K562 (cell line): Measurements from ENCODE around the gene AKT1. TPM values are rescaled to one million over a fixed set of nuclear protein-coding genes. Genes with fewer than 3 reads are reported as not detected.

Experiments used
- BDP1 ChIP-seq: IDR thresholded peaks from 3 replicates; pipeline ENCODE4 v1.6.1; 2011; ENCODE audit not compliant: insufficient read length, insufficient read depth
- CEBPB ChIP-seq: fragments of 450-650 bp; IDR thresholded peaks from 2 replicates; pipeline ENCODE4 v1.6.1; 2016; ENCODE audit warnings: missing genetic modification characterization, missing compliant biosample characterization
- CREM ChIP-seq: IDR thresholded peaks from 2 replicates; pipeline ENCODE4 v1.6.1; 2014; ENCODE audit warnings: antibody characterized with exemption, low read depth
- EP300 ChIP-seq: IDR thresholded peaks from 2 replicates; pipeline ENCODE4 v1.6.1; 2012; ENCODE audit warnings: low read length, improper control_type of control experiment
- ILK ChIP-seq: fragments of 450-650 bp; IDR thresholded peaks from 2 replicates; pipeline ENCODE4 v1.6.1; 2016; ENCODE audit warnings: missing genetic modification characterization, low read depth, mild to moderate bottlenecking, missing compliant biosample characterization, moderate library complexity, borderline replicate concordance
- PCBP1 ChIP-seq: fragments of 200-400 bp; formaldehyde crosslinking; IDR thresholded peaks from 2 replicates; pipeline ENCODE4 v1.6.1; 2018; ENCODE audit warnings: mild to moderate bottlenecking, low read depth, low read length; ENCODE audit not compliant: poor library complexity, severe bottlenecking
- POLR2AphosphoS5 ChIP-seq: IDR thresholded peaks from 2 replicates; pipeline ENCODE4 v1.6.1; 2011; ENCODE audit warnings: mild to moderate bottlenecking, low read depth, low read length, moderate library complexity; ENCODE audit not compliant: control insufficient read depth, insufficient read depth
- PRMT5 ChIP-seq: sonication (generic); formaldehyde crosslinking; IDR thresholded peaks from 2 replicates; pipeline ENCODE4 v1.5.0; 2020; ENCODE audit warnings: missing genetic modification reagents
- TAF15 ChIP-seq: fragments of 200-400 bp; formaldehyde crosslinking; IDR thresholded peaks from 2 replicates; pipeline ENCODE4 v1.6.1; 2017; ENCODE audit warnings: mild to moderate bottlenecking, low read depth, low read length, moderate library complexity
- ZNF830 ChIP-seq: fragments of 250-450 bp; sonication (Bioruptor Pico); IDR thresholded peaks from 2 replicates; pipeline ENCODE4 v1.5.0; 2021; ENCODE audit warnings: mild to moderate bottlenecking
- polyA plus RNA-seq, 8 experiments: library from polyadenylated mRNA; depleted of rRNA in 4 of 8; stranded (reverse) in 5 of 8; unstranded in 3 of 8; fragments of >200 nt; fragmentation: Nextera tagmentation in 2 of 8; fragmentation: Illumina TruSeq in 1 of 8; extraction: Ambion mirVana in 2 of 8; extraction: Trizol in 1 of 8; gene quantifications; 2 replicates each; pipeline versions ENCODE4 v1.2.1 to v1.2.3, GENCODE V29; 2011 to 2014; ENCODE audit warnings: inconsistent platforms in 1 of 8, missing spikeins in 1 of 8
- total RNA-seq, 7 experiments: library from RNA; depleted of rRNA in 6 of 7; stranded (reverse); fragments of >200 nt in 6 of 7; fragmentation: Illumina TruSeq in 2 of 7; extraction: Trizol in 2 of 7; gene quantifications; 2 replicates each; pipeline versions ENCODE4 v1.2.1 to v1.2.3, GENCODE V29; 2011 to 2021; ENCODE audit warnings: low replicate concordance in 1 of 7
- TF ChIP-seq, protein P1 (sequence below): fragments of 250-450 bp; sonication (Bioruptor Pico); IDR thresholded peaks from 2 replicates; pipeline ENCODE4 v1.5.0; 2022; ENCODE audit warnings: mild to moderate bottlenecking
- TF ChIP-seq, protein P2 (sequence below): fragments of 450-650 bp; IDR thresholded peaks from 2 replicates; pipeline ENCODE4 v1.6.1; 2016; ENCODE audit warnings: borderline replicate concordance
- TF ChIP-seq, protein P3 (sequence below): fragments of 250-450 bp; sonication (Bioruptor Pico); IDR thresholded peaks from 2 replicates; pipeline ENCODE4 v1.9.0; 2021; ENCODE audit warnings: mild to moderate bottlenecking, inconsistent platforms
- TF ChIP-seq, protein P4 (sequence below): fragments of 250-450 bp; sonication (Bioruptor Pico); IDR thresholded peaks from 2 replicates; pipeline ENCODE4 v1.8.0; 2021; ENCODE audit warnings: moderate library complexity, mild to moderate bottlenecking, inconsistent platforms
- TF ChIP-seq, protein P5 (sequence below): fragments of 450-650 bp; IDR thresholded peaks from 2 replicates; pipeline ENCODE4 v1.6.1; 2018; ENCODE audit not compliant: partially characterized antibody
- TF ChIP-seq, protein P6 (sequence below): sonication (generic); formaldehyde crosslinking; IDR thresholded peaks from 2 replicates; pipeline ENCODE4 v1.4.0; 2020; ENCODE audit warnings: mild to moderate bottlenecking, missing genetic modification reagents

The AKT1 gene
- total and polyA plus RNA-seq, 9 of the 15 experiments (the other 6 are each of a cell fraction or from before 2014, with no cell fraction given) = 0.49 to 132 (median 75.1) TPM

DNA sequence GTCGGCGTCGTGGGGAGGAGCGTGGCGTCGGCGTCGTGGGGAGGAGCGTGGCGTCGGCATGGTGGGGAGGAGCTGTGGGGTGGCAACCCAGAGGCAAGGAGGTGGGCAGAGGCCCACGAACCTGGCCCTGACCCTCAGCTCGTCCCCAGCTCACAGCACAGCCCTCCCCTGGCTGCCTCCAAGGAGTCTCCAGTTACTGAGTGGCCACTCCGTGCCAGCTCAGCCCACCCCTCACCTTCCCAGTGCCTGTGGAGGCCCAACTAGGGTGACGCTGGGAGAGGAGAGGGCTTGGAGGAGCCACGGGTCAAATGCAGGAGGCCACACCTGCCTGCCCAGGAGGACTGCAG, 65.7 kb downstream of the AKT1 start (continued):
- TF ChIP-seq, protein P1, sequence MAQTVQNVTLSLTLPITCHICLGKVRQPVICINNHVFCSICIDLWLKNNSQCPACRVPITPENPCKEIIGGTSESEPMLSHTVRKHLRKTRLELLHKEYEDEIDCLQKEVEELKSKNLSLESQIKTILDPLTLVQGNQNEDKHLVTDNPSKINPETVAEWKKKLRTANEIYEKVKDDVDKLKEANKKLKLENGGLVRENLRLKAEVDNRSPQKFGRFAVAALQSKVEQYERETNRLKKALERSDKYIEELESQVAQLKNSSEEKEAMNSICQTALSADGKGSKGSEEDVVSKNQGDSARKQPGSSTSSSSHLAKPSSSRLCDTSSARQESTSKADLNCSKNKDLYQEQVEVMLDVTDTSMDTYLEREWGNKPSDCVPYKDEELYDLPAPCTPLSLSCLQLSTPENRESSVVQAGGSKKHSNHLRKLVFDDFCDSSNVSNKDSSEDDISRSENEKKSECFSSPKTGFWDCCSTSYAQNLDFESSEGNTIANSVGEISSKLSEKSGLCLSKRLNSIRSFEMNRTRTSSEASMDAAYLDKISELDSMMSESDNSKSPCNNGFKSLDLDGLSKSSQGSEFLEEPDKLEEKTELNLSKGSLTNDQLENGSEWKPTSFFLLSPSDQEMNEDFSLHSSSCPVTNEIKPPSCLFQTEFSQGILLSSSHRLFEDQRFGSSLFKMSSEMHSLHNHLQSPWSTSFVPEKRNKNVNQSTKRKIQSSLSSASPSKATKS = no peak
- TF ChIP-seq, protein P2, sequence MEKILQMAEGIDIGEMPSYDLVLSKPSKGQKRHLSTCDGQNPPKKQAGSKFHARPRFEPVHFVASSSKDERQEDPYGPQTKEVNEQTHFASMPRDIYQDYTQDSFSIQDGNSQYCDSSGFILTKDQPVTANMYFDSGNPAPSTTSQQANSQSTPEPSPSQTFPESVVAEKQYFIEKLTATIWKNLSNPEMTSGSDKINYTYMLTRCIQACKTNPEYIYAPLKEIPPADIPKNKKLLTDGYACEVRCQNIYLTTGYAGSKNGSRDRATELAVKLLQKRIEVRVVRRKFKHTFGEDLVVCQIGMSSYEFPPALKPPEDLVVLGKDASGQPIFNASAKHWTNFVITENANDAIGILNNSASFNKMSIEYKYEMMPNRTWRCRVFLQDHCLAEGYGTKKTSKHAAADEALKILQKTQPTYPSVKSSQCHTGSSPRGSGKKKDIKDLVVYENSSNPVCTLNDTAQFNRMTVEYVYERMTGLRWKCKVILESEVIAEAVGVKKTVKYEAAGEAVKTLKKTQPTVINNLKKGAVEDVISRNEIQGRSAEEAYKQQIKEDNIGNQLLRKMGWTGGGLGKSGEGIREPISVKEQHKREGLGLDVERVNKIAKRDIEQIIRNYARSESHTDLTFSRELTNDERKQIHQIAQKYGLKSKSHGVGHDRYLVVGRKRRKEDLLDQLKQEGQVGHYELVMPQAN = no peak
- TF ChIP-seq, protein P3, sequence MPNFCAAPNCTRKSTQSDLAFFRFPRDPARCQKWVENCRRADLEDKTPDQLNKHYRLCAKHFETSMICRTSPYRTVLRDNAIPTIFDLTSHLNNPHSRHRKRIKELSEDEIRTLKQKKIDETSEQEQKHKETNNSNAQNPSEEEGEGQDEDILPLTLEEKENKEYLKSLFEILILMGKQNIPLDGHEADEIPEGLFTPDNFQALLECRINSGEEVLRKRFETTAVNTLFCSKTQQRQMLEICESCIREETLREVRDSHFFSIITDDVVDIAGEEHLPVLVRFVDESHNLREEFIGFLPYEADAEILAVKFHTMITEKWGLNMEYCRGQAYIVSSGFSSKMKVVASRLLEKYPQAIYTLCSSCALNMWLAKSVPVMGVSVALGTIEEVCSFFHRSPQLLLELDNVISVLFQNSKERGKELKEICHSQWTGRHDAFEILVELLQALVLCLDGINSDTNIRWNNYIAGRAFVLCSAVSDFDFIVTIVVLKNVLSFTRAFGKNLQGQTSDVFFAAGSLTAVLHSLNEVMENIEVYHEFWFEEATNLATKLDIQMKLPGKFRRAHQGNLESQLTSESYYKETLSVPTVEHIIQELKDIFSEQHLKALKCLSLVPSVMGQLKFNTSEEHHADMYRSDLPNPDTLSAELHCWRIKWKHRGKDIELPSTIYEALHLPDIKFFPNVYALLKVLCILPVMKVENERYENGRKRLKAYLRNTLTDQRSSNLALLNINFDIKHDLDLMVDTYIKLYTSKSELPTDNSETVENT (CRISPR knock-in tag) = 0 out of 2 replicates have a peak, but pooled peaks have one; percentile 19
- TF ChIP-seq BDP1 (no peak), TAF15 (no peak), ILK (tag) (no peak), PCBP1 (no peak), CREM (no peak), PRMT5 (CRISPR knock-in tag) (no peak), CEBPB (tag) (no peak), EP300 (no peak), ZNF830 (CRISPR knock-in tag) (no peak), POLR2AphosphoS5 (no peak)
- TF ChIP-seq, protein P4, sequence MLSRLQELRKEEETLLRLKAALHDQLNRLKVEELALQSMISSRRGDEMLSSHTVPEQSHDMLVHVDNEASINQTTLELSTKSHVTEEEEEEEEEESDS (CRISPR knock-in tag) = no peak
- TF ChIP-seq, protein P5, sequence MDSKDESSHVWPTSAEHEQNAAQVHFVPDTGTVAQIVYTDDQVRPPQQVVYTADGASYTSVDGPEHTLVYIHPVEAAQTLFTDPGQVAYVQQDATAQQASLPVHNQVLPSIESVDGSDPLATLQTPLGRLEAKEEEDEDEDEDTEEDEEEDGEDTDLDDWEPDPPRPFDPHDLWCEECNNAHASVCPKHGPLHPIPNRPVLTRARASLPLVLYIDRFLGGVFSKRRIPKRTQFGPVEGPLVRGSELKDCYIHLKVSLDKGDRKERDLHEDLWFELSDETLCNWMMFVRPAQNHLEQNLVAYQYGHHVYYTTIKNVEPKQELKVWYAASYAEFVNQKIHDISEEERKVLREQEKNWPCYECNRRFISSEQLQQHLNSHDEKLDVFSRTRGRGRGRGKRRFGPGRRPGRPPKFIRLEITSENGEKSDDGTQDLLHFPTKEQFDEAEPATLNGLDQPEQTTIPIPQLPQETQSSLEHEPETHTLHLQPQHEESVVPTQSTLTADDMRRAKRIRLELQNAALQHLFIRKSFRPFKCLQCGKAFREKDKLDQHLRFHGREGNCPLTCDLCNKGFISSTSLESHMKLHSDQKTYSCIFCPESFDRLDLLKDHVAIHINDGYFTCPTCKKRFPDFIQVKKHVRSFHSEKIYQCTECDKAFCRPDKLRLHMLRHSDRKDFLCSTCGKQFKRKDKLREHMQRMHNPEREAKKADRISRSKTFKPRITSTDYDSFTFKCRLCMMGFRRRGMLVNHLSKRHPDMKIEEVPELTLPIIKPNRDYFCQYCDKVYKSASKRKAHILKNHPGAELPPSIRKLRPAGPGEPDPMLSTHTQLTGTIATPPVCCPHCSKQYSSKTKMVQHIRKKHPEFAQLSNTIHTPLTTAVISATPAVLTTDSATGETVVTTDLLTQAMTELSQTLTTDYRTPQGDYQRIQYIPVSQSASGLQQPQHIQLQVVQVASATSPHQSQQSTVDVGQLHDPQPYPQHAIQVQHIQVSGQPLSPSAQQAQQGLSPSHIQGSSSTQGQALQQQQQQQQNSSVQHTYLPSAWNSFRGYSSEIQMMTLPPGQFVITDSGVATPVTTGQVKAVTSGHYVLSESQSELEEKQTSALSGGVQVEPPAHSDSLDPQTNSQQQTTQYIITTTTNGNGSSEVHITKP = no peak
- TF ChIP-seq, protein P6, sequence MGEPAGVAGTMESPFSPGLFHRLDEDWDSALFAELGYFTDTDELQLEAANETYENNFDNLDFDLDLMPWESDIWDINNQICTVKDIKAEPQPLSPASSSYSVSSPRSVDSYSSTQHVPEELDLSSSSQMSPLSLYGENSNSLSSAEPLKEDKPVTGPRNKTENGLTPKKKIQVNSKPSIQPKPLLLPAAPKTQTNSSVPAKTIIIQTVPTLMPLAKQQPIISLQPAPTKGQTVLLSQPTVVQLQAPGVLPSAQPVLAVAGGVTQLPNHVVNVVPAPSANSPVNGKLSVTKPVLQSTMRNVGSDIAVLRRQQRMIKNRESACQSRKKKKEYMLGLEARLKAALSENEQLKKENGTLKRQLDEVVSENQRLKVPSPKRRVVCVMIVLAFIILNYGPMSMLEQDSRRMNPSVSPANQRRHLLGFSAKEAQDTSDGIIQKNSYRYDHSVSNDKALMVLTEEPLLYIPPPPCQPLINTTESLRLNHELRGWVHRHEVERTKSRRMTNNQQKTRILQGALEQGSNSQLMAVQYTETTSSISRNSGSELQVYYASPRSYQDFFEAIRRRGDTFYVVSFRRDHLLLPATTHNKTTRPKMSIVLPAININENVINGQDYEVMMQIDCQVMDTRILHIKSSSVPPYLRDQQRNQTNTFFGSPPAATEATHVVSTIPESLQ = no peak
